Cerebellar nuclear complex (tissue), 1 donor: Measurements from ENCODE around the gene MTX3.

Source experiments
- DNase-seq, 2 experiments: peaks; one replicate each; lab custom pipeline; 2025; lab: John Stamatoyannopoulos, UW

Gene MTX3

DNA sequence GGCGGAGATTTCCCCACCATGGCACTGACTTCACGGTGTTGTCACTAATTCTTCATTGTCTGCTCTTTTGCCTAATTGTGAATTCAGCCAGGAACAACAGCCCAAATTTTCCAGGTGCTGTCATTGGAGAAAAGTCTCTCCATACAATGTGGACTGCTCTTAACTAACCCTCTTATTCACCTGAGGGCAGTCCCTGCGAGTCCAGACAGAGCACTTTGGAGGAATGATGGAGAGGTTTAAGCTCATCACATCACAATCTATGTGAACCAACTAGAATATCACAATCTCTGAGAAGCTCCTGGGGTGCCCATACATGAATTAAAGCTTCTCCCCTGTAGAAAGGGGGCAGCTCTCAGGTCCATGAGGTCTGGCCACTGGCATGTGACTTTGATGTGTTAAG is 56.4 kb downstream of the MTX3 start:
- no peak for DNase-seq

- no peak for DNase-seq
These were observed 58.3 kb downstream of the MTX3 start for GRCh38 chr5:79932510-79933504.

DNA sequence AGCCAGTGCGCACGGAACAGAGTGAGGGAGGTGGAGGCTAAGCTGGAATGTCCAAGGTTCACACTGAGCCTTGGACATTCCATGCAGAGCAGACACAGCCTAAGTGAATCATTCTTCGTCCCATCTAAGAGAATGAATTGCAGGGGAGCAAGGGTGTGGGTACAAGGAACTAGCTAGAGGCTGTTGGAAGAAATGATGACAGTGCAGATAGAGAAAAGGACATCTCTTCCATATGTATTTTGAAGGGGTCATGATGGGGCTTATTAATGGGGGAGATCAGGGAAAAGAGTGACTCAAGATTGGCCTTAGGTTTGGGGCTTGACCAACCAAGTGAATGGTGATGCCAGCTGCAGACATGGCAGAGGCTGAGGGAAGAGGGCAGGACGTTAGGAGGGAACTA is 59.2 kb downstream of the MTX3 start:
- DNase-seq: no peak

- DNase-seq: no peak
These were observed 59.7 kb downstream of the MTX3 start for GRCh38 chr5:79931409-79931808.

- no peak for DNase-seq
These were observed 62.0 kb downstream of the MTX3 start for GRCh38 chr5:79929095-79929494.
